Neuronal stem cell (in vitro differentiated cells): ENCODE results near the gene PCNP.

Experiments
- DNase-seq: peaks from one replicate; pipeline ENCODE4 v3.0.0-alpha.2; 2013; ENCODE audit warnings: low spot score
- H2AFZ ChIP-seq: one replicate; pipeline ENCODE4 v1.6.1; 2013; ENCODE audit warnings: mild to moderate bottlenecking, low read length, inconsistent platforms
- H2AK5ac ChIP-seq: 2 replicates; pipeline ENCODE4 v1.6.1; 2013; ENCODE audit warnings: low read depth, mild to moderate bottlenecking, inconsistent platforms, low read length, moderate library complexity, mixed read lengths
- H2BK120ac ChIP-seq: 2 replicates; pipeline ENCODE4 v1.6.1; 2013; ENCODE audit warnings: low read depth, mild to moderate bottlenecking, inconsistent platforms, low read length, moderate library complexity, mixed read lengths
- H2BK12ac ChIP-seq: one replicate; pipeline ENCODE4 v1.6.1; 2013; ENCODE audit warnings: low read length, inconsistent platforms
- H2BK15ac ChIP-seq: 2 replicates; pipeline ENCODE4 v1.6.1; 2013; ENCODE audit warnings: mild to moderate bottlenecking, low read length, inconsistent platforms, mixed read lengths
- H2BK5ac ChIP-seq: one replicate; pipeline ENCODE4 v1.6.1; 2013; ENCODE audit warnings: inconsistent platforms, mild to moderate bottlenecking, low read length, moderate library complexity
- H3K14ac ChIP-seq: one replicate; pipeline ENCODE4 v1.6.1; 2013; ENCODE audit warnings: low read length, inconsistent platforms
- H3K18ac ChIP-seq: 2 replicates; pipeline ENCODE4 v1.6.1; 2013; ENCODE audit warnings: low read length, inconsistent platforms
- H3K23ac ChIP-seq: 2 replicates; pipeline ENCODE4 v1.6.1; 2013; ENCODE audit warnings: low read depth, mild to moderate bottlenecking, mixed read lengths, low read length, inconsistent platforms; ENCODE audit not compliant: poor library complexity
- H3K27ac ChIP-seq: replicated peaks from 3 replicates; pipeline ENCODE4 v1.5.1; 2013; ENCODE audit warnings: low read length, inconsistent platforms
- H3K27me3 ChIP-seq, 3 experiments: 2 replicates each; pipeline ENCODE4 v1.6.1; 2013; ENCODE audit warnings: low read length in 3 of 3, mild to moderate bottlenecking in 2 of 3, inconsistent platforms in 1 of 3, low read depth in 1 of 3, mixed read lengths in 1 of 3, moderate library complexity in 1 of 3; ENCODE audit not compliant: control insufficient read depth in 3 of 3, insufficient read depth in 3 of 3
- H3K36me3 ChIP-seq, 2 donors: replicated peaks in 1 of 2; 2 replicates each; pipeline ENCODE4 v1.6.1; 2013; ENCODE audit warnings: low read length in 2 of 2; ENCODE audit not compliant: control insufficient read depth in 2 of 2, insufficient read depth in 2 of 2
- H3K4ac ChIP-seq: 2 replicates; pipeline ENCODE4 v1.6.1; 2013; ENCODE audit warnings: inconsistent platforms, mild to moderate bottlenecking, low read length, moderate library complexity
- H3K4me1 ChIP-seq, 2 donors: 1 replicate in 1 of 2; 2 replicates in 1 of 2; pipeline ENCODE4 v1.6.1; 2013; ENCODE audit warnings: low read length in 2 of 2, low read depth in 1 of 2; ENCODE audit not compliant: control insufficient read depth in 2 of 2, insufficient read depth in 1 of 2
- H3K4me2 ChIP-seq: one replicate; pipeline ENCODE4 v1.6.1; 2013; ENCODE audit warnings: mild to moderate bottlenecking, low read length, inconsistent platforms; ENCODE audit not compliant: insufficient read depth, poor library complexity, severe bottlenecking
- H3K4me3 ChIP-seq, 2 donors: 2 replicates each; pipeline ENCODE4 v1.5.1; 2013; ENCODE audit warnings: low read length in 2 of 2, mild to moderate bottlenecking in 2 of 2, inconsistent platforms in 1 of 2, moderate library complexity in 1 of 2
- H3K79me1 ChIP-seq: one replicate; pipeline ENCODE4 v1.6.1; 2013; ENCODE audit warnings: low read depth, mild to moderate bottlenecking, inconsistent platforms, low read length, moderate library complexity
- H3K9ac ChIP-seq: one replicate; pipeline ENCODE4 v1.6.1; 2013; ENCODE audit warnings: mild to moderate bottlenecking, low read depth, low read length, inconsistent platforms; ENCODE audit not compliant: poor library complexity
- H3K9me3 ChIP-seq, 2 donors: replicated peaks in 1 of 2; 2 replicates each; pipeline versions ENCODE3 to v1.6.1; 2013; ENCODE audit warnings: low read length in 2 of 2, mild to moderate bottlenecking in 2 of 2, inconsistent platforms in 1 of 2, low read depth in 1 of 2, mixed read lengths in 1 of 2, moderate library complexity in 1 of 2; ENCODE audit not compliant: control insufficient read depth in 2 of 2, insufficient read depth in 1 of 2
- H4K8ac ChIP-seq: one replicate; pipeline ENCODE4 v1.6.1; 2013; ENCODE audit warnings: low read depth, mild to moderate bottlenecking, inconsistent platforms, low read length, moderate library complexity
- H4K91ac ChIP-seq: one replicate; pipeline ENCODE4 v1.6.1; 2013; ENCODE audit warnings: low read length, low read depth, mild to moderate bottlenecking, inconsistent platforms; ENCODE audit not compliant: poor library complexity
- WGBS, 2 donors: extraction: QIAGEN DNeasy Blood & Tissue Kit; methylation state at CpG; one replicate each; pipeline ENCODE4 v1.1.7; 2013; ENCODE audit warnings: missing lambda C conversion rate in 2 of 2, mixed read lengths in 1 of 2; ENCODE audit not compliant: insufficient read length in 2 of 2, insufficient replicate concordance in 1 of 2; ENCODE audit errors: extremely low coverage in 2 of 2; 5-methylcytosine and 5-hydroxymethylcytosine counted together

PCNP gene

DNA sequence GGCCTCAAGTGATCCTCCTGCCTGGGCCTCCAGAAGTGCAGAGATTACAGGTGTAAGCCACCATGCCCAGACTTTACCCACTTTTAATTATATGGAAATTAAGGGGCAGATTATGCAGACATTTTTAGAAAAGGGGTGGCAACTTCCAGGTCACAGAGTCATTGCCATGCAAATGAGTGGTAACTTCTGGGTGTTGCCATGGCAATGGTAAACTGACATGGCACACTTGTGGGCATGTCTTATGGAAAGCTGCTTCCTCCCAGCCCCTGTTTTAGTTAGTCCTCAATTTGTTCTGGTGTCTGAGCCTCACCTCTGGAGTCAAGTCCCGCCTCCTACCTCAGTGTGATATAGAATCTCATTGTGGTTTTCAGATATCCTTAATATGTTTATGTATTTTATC, 49.7 kb downstream of the PCNP start:
- H3K4me1 ChIP-seq = no peaks in the 10 kb centered on the region
- no peak overlapping the region for H3K9ac ChIP-seq
- no peak overlapping the region for H2AK5ac ChIP-seq
- no peak overlapping the region for H4K8ac ChIP-seq
- no peak overlapping the region for H2BK120ac ChIP-seq
- no peaks in the 10 kb centered on the region for H3K36me3 ChIP-seq
- no peaks in the 10 kb centered on the region for H3K27me3 ChIP-seq
- H3K14ac ChIP-seq = no peak overlapping the region
- peaks cover 0 to 3% of the 10 kb centered on the region in 2 donors for H3K9me3 ChIP-seq
- H3K18ac ChIP-seq = no peak overlapping the region
- no peak overlapping the region for H3K23ac ChIP-seq
- H2BK5ac ChIP-seq = no peak overlapping the region
- DNase-seq = no peak
- no peak overlapping the region for H3K27ac ChIP-seq
- no peak overlapping the region for H3K4me3 ChIP-seq
- H3K4me2 ChIP-seq = no peak overlapping the region
- no peak overlapping the region for H2BK15ac ChIP-seq
- no peak overlapping the region for H4K91ac ChIP-seq
- H3K79me1 ChIP-seq = no peaks in the 10 kb centered on the region
- H3K4ac ChIP-seq = no peak overlapping the region
- no CpG with 5 or more reads among the region's 1 CpG for WGBS, 2 donors
- H2BK12ac ChIP-seq = no peak overlapping the region
- H2AFZ ChIP-seq = no peak overlapping the region

- H2AK5ac ChIP-seq = no peak overlapping the region
- H4K91ac ChIP-seq = no peak overlapping the region
- H3K27me3 ChIP-seq = no peaks in the 10 kb centered on the region
- no peak overlapping the region for H3K4ac ChIP-seq
- no peaks in the 10 kb centered on the region for H3K36me3 ChIP-seq
- H3K23ac ChIP-seq = no peak overlapping the region
- H3K4me3 ChIP-seq = no peak overlapping the region
- DNase-seq = no peak
- H2BK12ac ChIP-seq = no peak overlapping the region
- no peak overlapping the region for H2BK15ac ChIP-seq
- no peaks in the 10 kb centered on the region for H3K4me1 ChIP-seq
- H3K4me2 ChIP-seq = no peak overlapping the region
- H3K27ac ChIP-seq = no peak overlapping the region
- H2BK5ac ChIP-seq = no peak overlapping the region
- WGBS, 2 donors = no CpG with 5 or more reads among the region's 2 CpGs
- H3K79me1 ChIP-seq = no peaks in the 10 kb centered on the region
- H3K9me3 ChIP-seq = peaks cover 0 to 2% of the 10 kb centered on the region in 2 donors
- H3K18ac ChIP-seq = no peak overlapping the region
- no peak overlapping the region for H2BK120ac ChIP-seq
- no peak overlapping the region for H3K14ac ChIP-seq
- no peak overlapping the region for H2AFZ ChIP-seq
- H4K8ac ChIP-seq = no peak overlapping the region
- no peak overlapping the region for H3K9ac ChIP-seq
Measured at GRCh38 chr3:101624857-101625256, 50.9 kb downstream of the PCNP start.

DNA sequence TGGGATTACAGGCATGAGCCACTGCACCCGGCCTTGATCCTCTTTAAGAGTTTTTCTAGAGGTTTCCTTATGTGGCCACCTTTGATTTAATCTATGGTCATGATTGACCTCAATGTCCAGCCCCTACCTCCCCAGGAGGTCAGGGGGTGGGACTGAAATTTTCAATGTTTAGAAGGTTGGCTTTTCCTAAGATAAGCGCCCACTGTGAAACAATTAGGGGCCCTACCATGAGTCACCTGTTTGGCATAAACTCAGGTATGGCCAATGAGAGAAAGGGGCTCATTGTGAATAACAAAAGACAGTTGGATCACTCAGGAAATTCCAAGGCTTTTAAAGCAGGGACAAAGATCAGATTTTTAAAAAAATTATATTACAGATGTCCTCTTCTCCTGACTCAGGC, 51.9 kb downstream of the PCNP start:
- no peak overlapping the region for H3K4me2 ChIP-seq
- H4K8ac ChIP-seq = no peak overlapping the region
- H4K91ac ChIP-seq = no peak overlapping the region
- no peak overlapping the region for H3K4me3 ChIP-seq
- no peaks in the 10 kb centered on the region for H3K36me3 ChIP-seq
- no peak overlapping the region for H3K23ac ChIP-seq
- no peaks in the 10 kb centered on the region for H3K79me1 ChIP-seq
- no peak overlapping the region for H3K9ac ChIP-seq
- no peaks in the 10 kb centered on the region for H3K4me1 ChIP-seq
- no peak overlapping the region for H2BK120ac ChIP-seq
- no peak overlapping the region for H2AK5ac ChIP-seq
- no peak overlapping the region for H3K4ac ChIP-seq
- H3K27me3 ChIP-seq = no peaks in the 10 kb centered on the region
- H3K27ac ChIP-seq = no peak overlapping the region
- no peak overlapping the region for H2AFZ ChIP-seq
- no peak overlapping the region for H3K14ac ChIP-seq
- H2BK5ac ChIP-seq = no peak overlapping the region
- WGBS, 2 donors = no CpG with 5 or more reads among the region's 2 CpGs
- H3K9me3 ChIP-seq = no peaks in the 10 kb centered on the region
- no peak overlapping the region for H2BK15ac ChIP-seq
- no peak for DNase-seq
- no peak overlapping the region for H2BK12ac ChIP-seq
- no peak overlapping the region for H3K18ac ChIP-seq

DNA sequence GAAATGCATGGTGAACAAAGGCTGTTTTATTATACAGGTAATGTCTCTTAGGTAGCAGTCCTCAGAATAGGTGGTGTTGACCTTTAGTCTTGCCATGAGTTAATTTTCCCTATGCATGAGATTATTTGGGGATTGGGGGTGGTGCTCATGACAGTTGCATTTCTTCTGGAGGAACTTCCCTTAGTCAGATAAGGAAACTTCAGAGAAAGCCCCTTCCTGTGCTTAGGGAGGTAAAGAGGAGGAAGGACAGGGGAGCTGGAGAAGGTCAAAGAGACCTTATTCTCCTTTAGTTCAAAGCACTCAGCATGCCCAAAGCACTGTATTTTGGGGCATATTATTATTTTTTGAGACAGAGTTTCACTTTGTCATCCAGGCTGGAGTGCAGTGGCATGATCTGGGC, 55.2 kb downstream of the PCNP start:
- Histone ChIP-seq H3K18ac (no peak overlapping the region), H3K4ac (no peak overlapping the region), H4K8ac (no peak overlapping the region), H2AK5ac (no peak overlapping the region), H3K27ac (no peak overlapping the region), H3K27me3 (no peaks in the 10 kb centered on the region), H3K79me1 (no peaks in the 10 kb centered on the region), H2BK15ac (no peak overlapping the region), H2BK120ac (no peak overlapping the region), H3K23ac (no peak overlapping the region), H3K9me3 (no peaks in the 10 kb centered on the region), H2BK5ac (no peak overlapping the region), H3K4me2 (no peak overlapping the region), H3K9ac (no peak overlapping the region), H3K36me3 (no peaks in the 10 kb centered on the region), H3K4me1 (no peaks in the 10 kb centered on the region), H2AFZ (no peak overlapping the region), H2BK12ac (no peak overlapping the region), H3K14ac (no peak overlapping the region), H3K4me3 (no peak overlapping the region), H4K91ac (no peak overlapping the region)
- no peak for DNase-seq
